IPS-11a (cell line): Measurements from ENCODE around the gene SLC27A5.

Experiments used
- H3K4me3 ChIP-seq: one replicate; pipeline ENCODE4 v1.5.1; 2013; ENCODE audit warnings: low read depth, low read length, control low read depth

SLC27A5 gene

GRCh38 chr19:58511353-58512208 is at the start of gene SLC27A5:
Gene SLC27A5 (minus strand): TSS chr19:58511992. CDS start chr19:58511955, 37 bp downstream.
- H3K4me3 ChIP-seq = no peak within 1 kb of the TSS

- H3K4me3 ChIP-seq = no peak overlapping the region
Measured at GRCh38 chr19:58560921-58561320, 49.1 kb upstream of the SLC27A5 start.

GRCh38 chr19:58560007-58560887 is 48.5 kb upstream of the SLC27A5 start:
- peak overlapping the region; percentile 60 for H3K4me3 ChIP-seq

- H3K4me3 ChIP-seq = peak overlapping the region; percentile 60
Measured at GRCh38 chr19:58559275-58560006, 47.6 kb upstream of the SLC27A5 start.

- peak overlapping the region; percentile 60 for H3K4me3 ChIP-seq
Measured at GRCh38 chr19:58558623-58559274, 47.0 kb upstream of the SLC27A5 start.

GRCh38 chr19:58558066-58558622 is 46.4 kb upstream of the SLC27A5 start, which contains the start of gene UBE2M:
Gene UBE2M (minus strand): TSS chr19:58558611. CDS start chr19:58558381, 230 bp downstream.
- peak within 1 kb of the TSS; percentile 60 for H3K4me3 ChIP-seq

GRCh38 chr19:58557221-58558065 is 45.7 kb upstream of the SLC27A5 start:
- H3K4me3 ChIP-seq = peak overlapping the region; percentile 60

- H3K4me3 ChIP-seq = no peak overlapping the region
Measured at GRCh38 chr19:58556622-58557220, 44.9 kb upstream of the SLC27A5 start.

- no peak overlapping the region for H3K4me3 ChIP-seq
Measured at GRCh38 chr19:58555920-58556621, 44.3 kb upstream of the SLC27A5 start.

- H3K4me3 ChIP-seq = peak overlapping the region; percentile 13
Measured at GRCh38 chr19:58555369-58555885, 43.6 kb upstream of the SLC27A5 start.

- H3K4me3 ChIP-seq = peak within 1 kb of the TSS; percentile 73
Measured at GRCh38 chr19:58554494-58555368, 42.9 kb upstream of the SLC27A5 start, which contains the start of gene CHMP2A. Gene CHMP2A (minus strand): TSS chr19:58555105. CDS start chr19:58554212, 893 bp downstream.

- H3K4me3 ChIP-seq = peak overlapping the region; percentile 73
Measured at GRCh38 chr19:58553799-58554493, 42.2 kb upstream of the SLC27A5 start.

- H3K4me3 ChIP-seq = no peak overlapping the region
Measured at GRCh38 chr19:58552655-58553054, 40.9 kb upstream of the SLC27A5 start.

- no peak overlapping the region for H3K4me3 ChIP-seq
Measured at GRCh38 chr19:58551577-58552471, 40.0 kb upstream of the SLC27A5 start.

- no peak overlapping the region for H3K4me3 ChIP-seq
Measured at GRCh38 chr19:58551123-58551497, 39.3 kb upstream of the SLC27A5 start.
